GM18907 (cell line): ENCODE measurements around the gene SMC1B.

Experiments
- ATAC-seq: cut with Tn5 transposase; IDR thresholded peaks from one replicate; pipeline ENCODE4 v1.9.1; 2021; ENCODE audit warnings: mild to moderate bottlenecking, moderate library complexity; ENCODE audit not compliant: unreplicated experiment

Gene SMC1B

DNA sequence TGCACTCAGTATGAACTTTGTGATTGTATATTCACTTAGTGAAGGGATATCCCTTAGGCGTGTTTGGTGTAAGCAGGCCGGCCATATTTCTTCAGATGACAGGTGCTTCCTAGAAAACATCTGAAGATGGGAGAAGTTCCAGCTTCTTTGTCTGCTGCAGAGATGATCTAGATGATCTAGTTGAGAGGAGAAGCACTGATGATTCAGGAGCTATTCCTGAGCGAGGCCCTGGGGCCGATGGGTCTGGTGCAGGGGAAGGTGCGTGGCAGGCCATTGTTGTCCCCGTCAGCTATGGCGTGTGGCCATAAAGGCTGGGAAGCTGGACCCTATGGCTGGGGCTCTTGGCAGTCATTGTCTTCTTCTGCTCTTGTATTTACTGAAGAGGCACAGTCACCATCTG is 89.7 kb downstream of the SMC1B start:
- no peak for ATAC-seq

DNA sequence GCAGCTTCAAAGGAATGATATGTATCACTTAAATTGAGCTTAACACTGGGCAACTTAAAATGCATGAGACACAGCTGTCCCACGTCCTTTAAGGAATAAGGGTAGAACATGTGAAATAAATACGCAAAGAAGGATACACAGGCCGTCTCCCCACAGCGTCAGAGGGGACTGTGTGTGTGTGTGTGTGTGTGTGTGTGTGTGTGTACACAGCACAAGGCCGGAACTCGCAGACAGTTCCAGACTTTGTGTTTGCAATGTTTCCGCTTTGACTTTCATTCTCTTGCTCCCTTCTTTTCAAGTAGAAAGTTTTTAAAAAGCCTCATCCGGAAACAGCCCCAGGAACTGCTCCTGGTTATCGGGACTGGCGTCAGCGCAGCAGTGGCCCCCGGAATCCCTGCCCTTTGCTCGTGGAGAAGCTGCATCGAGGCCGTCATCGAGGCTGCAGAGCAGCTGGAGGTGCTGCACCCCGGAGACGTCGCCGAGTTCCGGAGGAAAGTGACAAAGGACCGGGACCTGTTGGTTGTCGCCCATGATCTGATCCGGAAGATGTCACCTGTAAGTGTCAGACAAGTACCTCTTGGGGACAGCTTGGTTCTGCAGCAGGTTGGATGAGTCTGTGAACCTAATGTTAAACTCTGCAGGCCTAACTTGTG is 90.4 kb downstream of the SMC1B start:
- ATAC-seq: no peak

DNA sequence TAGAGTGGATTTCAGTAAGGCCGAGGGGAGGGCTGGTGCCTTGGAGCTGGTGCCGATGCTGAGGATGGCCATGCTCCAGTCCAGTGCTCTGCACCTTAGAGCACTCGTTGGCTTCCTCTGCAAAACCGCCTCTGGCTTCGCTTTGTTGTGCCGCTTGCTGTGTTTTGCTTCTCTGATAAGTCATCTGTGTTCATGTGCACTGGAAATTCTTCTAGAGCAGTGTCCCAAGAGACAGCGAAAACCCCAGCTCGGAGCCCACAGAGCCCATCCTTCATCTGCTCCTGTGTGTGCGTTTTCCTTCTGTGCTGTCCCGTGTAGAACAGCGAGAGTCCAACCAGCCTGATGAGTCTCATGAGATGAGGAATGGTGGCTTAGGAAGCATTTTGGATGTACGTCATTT is 91.6 kb downstream of the SMC1B start:
- ATAC-seq: no peak

DNA sequence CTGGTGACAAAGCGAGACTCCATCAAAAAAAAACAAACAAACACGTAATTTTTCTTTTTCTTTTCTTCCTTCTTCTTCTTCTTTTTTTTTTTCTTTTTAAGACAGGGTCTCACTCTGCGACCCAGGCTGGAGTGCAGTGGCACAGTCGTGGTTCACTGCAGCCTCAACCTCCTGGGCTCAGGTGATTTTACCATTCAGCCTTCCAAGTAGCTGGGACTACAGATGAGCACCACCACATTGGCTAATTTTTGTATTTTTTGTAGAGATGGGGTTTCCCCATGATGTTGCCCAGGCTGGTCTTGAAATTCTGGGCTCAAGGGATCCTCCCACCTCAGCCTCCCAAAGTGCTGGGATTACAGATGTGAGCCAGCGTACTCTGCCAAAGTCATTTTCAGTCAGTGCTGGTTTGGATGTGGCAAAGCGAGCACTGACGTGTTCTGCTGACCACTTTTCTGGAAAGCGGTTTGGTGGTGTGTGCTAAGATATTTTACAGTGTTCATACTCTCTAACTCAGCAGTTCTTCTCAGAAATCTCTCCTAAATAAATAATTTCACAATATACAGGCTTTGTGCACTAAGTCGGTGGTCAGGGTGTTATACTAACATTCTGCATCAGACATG is 92.9 kb downstream of the SMC1B start:
- no peak for ATAC-seq

DNA sequence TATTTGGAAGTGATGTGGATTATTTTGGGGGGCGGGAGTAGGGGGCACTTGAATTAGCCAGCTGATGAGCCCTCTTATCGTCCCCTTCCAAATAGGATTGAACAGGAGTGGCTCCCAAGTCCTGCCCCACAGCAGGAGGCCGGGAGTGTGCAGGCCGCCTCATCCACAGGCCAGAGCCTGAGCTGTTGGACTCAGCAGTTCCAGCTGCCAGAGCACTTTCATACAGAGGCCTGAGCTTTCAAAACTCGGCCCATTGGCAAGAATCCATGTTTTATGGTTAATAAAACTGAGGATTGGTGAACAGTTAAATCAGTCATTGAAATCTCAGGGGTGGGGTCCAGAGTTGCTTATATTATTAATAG is 94.1 kb downstream of the SMC1B start:
- no peak for ATAC-seq

DNA sequence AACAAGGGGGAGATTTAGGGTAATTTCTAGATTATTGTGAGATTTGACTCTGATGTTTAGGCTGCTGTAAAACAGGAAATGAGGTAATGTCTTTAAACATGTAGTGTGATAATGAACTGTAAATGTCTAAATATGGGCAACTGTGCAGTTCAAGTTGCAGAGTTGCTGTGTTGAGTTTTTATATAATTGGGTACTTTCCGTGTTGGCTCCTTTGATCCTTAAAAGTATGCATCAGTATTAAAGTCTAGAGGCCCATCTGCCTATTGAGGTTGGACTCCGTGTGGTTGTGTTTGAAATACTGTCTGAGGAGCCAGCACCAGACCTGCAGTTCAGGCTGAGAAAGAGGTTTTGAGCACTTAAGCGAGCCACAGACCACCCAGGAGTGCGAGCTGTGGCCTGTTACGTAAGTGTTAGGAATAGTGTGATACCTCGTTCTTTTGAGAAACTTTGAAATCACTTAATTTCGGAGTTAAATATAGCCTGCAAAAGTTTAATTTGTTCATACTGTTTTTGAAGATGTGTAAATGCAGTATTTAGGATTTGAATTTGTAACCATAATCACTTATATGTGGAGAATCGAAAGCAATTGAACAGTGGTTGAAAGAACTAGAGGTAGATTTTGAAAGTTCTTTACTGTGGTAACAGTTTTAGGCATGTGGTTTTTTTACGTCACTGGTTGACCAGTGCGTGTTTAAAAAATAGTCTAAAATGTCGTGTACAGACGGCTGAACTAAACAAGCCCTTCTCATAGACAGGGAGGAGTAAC is 94.7 kb downstream of the SMC1B start:
- ATAC-seq: peak; percentile 40

DNA sequence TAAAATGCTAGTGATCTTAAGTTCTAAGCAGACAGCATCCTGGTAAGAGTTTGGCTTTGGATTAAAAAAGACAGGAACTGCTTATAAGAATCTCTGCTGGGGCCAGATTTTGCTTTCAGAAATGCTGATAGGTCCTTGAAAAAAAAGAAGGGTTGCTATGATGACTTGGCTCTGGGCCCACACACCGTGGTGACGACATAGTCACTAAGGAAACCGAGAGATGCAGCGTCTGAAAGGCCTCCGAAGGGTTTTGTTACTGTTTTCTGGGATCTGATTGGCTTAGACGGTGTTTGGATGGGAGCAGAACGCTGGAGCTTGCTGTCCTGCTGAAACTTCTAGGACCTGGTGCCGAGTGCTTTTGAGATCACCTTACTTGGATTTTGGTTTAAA is 95.2 kb downstream of the SMC1B start:
- peak; percentile 61 for ATAC-seq

DNA sequence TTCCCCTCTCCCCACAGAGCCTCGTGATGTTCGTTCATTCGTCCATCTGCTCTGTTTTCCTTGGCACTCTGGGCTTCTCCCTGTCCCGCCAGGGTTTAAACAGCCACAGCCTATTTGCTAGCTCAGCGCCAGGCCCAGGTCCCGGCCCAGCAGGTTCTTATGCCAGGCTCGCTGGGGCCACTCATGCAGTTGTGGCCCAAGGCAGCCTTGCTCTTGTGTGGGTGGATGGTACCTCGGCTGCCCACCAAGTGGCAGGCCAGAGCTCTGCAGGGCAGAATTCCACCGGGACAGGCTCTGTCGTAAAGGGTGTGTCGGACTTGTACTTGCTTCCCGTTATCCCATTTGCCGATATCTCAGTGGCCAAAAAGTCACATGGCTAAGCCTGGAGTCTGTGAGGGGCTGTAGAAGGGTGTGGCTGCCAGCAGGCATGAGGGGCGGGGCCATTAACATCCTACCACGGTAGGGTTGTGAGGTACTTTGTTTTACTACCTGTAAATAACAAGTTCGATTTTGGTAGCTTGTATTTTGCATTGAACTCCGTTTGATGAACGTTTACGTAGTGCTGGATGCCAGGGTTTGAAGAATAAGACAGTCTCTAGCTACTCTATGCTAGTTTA is 95.7 kb downstream of the SMC1B start:
- no peak for ATAC-seq

DNA sequence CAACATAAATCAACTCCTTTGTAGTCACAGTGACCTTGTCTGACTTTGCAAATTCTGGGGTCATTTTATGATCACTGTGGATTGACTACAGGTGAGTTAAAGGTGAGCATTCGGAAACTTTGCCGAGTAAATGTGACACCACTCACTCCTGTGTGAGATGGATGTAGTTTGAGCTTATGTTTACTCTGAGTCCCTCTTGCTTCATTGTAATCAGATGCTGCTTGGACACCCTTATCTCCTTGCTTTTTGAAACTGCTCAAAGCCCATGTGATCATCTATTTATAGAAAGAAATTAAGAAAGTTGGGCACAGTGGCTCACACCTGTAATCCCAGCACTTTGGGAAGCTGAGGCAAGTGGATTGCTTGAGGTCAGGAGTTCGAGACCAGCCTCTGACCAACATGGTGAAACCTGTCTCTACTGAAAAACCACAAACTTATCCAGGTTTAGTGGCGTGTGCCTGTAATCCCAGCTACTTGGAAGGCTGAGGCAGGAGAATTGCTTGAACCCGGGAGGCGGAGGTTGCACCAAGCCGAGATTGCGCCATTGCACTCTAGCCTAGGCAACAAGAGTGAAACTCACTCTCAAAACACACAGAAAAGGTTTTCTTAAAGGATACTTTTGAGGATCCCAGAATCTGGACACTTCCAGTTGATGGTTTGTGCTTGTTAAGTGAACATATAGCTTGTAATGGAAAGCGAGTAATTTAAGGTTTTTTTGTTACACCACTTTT is 96.4 kb downstream of the SMC1B start:
- no peak for ATAC-seq

DNA sequence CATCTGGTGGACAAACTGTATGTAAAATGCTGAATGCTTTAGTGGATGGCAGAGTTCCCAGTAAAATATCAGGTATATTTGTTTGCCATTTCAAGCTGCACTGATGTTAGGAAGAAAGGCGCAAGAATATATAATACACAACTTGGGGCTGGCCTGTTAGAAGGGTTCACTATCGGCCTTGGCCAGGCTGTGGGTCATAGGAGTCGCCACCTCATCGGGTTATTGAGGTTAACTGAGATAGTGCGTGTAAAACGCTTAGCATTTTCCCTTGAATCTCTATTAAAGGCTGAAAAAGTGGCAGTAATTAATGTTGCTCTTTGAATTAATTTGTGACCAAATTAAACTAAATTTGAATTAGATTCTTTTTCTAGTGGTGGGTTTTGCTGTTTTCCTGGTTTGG is 98.6 kb downstream of the SMC1B start:
- no peak for ATAC-seq

DNA sequence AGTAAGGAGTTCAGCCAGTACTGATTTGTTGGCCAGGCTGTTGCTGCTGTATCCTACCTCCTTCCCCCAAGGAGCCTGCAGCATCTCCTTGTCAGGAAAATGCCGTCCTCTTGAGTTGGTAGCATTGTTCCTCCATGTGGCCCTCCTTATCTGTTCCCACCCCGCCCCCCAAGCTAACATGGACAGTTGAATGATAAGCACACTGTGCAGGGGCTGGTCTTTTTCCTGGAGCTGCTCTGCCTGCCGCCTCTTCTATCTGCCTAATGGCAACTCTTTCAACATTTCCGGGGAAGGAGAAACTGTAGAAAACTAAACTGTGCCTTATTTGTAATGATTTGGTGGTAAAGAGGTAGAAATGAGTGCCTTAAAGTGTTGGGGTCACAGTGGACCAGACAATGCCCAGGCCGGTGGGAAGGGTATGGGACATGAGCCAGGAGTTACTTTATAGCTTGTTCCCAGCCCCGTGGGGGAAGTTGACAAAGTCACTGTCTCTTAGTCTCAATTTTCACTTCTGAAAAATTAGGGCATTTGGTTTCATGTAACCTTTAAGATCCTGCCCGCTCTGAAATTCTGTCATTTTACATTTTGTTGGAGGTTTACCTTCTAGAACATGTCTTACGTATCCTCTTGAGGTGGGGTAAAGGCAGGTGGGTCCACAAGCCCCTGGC is 99.2 kb downstream of the SMC1B start:
- no peak for ATAC-seq

DNA sequence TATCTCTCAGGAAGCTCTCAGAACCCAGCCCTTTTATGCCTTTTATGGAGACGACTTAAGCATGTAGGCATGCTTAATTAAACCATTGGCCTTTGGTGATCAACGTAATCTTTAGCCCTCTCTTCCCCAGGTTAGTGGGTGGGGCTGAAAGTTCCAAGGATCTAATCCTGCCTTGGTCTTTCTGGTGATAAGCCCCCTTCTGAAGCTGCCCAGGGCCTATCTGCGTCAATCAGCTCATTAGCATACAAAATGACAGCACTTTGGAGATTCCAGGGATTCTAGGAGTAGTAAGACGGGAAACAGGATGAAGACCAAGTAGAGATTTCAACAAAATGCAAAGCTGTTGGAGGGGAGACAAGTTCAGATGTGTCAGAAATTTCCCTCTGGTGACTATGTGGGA is 100.5 kb downstream of the SMC1B start:
- no peak for ATAC-seq

DNA sequence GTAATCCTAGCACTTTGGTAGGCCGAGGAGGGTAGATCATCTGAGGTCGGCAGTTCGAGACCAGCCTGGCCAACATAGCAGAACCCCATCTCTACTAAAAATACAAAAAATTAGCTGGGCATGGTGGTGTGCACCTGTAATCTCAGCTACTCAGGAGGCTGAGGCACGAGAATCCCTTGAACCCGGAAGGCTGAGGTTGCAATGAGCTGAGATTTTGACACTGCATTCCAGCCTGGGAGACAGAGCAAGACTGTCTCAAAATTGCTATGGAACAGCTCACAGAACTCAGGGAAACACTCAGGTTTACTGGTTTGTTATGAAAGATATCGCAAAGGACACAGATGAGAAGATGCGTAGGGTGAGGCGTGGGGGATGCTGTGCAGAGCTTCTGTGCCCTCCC is 101.0 kb downstream of the SMC1B start:
- no peak for ATAC-seq

DNA sequence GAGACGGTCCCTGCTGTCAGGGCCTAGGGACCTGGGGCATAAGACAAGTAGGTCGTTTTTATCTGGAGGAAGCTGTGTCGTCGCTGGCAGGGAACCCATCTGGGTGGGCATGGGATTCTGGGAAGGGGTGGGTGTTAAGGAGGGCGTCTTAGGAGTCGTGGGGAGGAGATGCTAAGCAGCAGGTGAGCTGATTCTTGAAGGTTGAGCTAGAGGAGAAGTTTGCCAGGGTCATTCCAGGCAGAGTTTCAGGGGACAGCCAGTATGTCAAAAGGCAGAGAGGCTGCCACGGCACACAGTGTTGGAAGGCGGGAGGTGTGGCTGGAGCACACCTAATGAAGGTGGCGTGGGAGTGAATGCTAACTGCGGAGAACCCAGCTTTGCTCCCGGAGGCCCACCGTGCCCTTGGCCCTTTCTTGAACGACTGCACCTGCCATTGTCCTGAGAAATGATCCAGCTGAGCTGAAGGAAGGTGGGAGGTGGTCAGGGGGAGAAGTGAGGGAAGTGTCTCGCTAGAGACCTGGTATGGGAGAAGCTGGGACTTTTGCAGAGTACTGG is 102.3 kb downstream of the SMC1B start:
- no peak for ATAC-seq

DNA sequence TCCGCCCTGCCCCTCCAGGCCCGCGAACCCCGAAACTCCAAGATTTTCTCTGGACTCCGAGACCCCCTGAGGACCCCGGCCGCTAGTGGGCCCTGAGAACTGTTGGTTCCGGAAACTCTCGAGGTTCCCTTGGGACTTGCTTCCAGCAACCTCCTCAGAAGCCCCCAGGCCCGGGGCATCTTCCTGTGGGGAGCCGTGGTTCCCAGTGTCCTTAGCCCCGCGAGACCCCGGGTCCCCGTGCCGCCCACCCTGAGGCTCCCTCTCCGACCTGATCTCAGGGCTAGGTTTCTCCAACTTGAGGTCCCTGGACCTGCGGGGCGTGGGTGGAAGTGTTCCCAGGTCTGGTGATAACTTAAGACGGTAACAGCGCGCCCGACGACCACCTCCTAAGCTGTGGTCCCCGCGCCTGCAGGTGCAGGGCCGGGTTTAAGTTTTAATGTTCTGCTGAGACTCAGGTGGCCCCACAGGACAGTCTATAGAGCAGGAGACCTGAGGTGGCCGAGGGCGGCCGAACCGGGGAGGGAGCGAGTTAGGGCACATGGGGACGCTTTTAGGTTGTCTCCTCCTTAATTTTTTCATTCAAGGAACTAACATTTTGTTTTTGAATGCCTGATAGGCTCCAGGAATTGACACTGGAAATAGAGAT is 102.9 kb downstream of the SMC1B start:
- ATAC-seq: no peak

DNA sequence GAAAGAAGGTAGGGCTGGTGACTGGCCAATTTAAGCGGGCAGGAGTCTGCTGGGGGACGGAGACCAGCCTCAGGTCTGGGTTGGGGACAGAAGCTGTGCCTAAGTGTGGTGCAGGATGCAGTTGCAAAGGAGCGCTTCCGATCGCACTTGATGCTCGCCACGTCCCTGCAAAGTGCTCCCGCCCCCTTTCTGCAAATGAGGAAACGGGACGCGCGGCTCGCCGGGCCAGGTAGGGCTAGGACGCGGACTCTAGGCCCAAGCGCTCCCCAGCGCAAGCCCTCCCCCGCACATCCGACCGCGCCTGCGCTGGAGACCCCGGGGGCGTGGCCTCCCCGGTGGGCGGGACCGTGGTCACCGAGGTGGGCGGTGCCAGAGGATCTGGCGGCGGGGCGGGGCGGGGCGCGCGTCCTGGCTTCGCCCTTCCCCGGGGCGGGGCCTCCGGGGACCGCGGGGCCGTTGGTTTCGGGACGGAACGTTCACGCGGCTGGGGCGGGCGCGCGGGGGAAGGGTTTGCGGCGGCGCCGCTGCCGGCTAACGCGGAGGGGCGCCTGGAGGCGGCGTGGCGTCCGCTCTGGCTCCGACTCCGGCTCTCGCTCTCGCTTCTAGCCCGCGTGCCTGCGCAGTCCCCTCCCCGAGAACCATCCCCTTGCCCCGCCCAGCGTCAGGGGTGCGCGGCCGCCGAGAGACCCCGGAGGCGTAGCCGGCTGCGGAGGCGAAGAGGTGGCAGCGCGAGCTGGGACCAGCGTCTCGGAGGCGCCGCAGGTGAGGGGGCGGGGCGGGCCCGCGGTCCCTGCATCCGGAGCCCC is 103.8 kb downstream of the SMC1B start, which contains the start of gene FAM118A:
FAM118A (plus strand) TSS at position 513 of the 806 bp plus-strand sequence. CDS start 12,446 bp downstream, outside the sequence.
- peak; percentile 75 for ATAC-seq

DNA sequence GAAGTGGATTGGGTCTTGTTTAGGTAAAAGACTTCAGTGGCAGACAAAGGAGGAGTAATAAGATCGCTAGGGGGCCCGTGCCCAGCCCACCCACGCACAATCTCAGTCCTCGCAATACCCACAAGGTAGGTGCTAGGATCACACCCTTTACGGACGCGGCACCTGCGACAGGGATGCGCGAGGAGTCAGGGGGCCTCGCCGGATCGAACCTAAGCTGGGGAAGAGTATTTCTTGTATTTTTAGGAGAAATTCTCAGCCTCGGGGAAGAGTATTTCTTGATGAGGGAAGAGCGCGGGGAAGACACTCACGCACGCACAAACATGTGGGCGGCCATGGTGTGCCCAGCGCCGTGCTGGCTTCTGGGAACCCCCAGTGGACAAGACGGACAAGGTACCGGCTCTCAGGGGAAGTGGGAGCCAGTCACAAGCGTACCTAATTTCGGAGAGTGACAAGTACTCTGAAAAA is 104.4 kb downstream of the SMC1B start:
- ATAC-seq: no peak

DNA sequence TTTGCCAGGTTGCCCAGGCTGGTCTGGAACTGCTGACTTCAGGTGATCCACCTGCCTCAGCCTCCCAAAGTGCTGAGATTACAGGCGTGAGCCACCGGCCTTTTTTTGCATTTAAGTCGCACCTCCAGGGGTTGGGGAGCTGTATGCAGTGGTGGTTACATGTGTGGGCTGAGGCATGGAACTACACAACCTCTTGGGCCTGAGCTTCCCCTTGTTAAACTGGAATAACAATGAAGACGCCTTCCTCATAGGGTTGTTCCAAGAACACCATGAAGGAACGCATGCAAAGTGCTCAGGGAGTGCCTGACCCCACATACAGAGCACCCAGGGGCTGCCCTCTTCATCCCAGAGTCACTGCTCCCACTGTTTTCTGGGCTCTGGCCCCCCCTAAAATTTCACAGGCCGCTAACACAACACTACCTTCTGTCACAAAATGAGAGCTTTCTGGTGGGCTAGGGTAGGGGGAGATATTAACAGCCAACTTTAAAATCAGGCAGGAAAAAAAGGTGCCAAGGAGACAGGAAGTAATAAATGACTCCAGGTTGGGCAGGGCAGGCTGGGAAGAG is 104.9 kb downstream of the SMC1B start:
- ATAC-seq: no peak
